Measurements from ENCODE around the gene C11orf65.
A peak's percentile ranks its signal among the peaks of the same experiment; 100 is the strongest.

The C11orf65 gene, protein sequence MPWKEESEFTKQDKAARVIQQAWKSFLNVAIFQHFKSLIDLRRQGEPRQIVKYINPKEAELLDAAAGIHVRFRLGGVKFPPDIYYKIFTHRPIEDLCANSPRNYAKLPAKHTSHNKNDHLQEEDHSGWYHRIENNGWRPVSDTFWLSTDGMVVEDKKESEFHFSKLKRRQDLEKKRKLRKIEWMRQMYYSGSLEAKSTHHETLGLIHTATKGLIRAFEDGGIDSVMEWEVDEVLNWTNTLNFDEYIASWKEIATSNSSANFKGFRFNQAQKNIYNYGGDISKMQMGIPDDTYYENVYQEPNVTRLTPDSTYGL
- 0.19 to 0.69 (median 0.35) reads per million in 3 donors for total RNA-seq

GRCh38 chr11:108467091-108467823 is at the start of gene C11orf65:
C11orf65 (minus strand) TSS chr11:108467529; CDS start chr11:108461559, 5,970 bp downstream.
- no peaks in the 10 kb centered on the region for H3K4me1 ChIP-seq (ENCODE audit: control insufficient read depth, insufficient read depth, low read length, poor library complexity, severe bottlenecking)
- H3K36me3 ChIP-seq (ENCODE audit: control insufficient read depth, insufficient read depth, low read length), result no peaks in the 10 kb centered on the region
- peak within 1 kb of the TSS; percentile 74 for H3K4me3 ChIP-seq (ENCODE audit: insufficient read depth, low read depth, low read length, poor library complexity, severe bottlenecking)
- DNase-seq, result peak; percentile 92
- no peaks in the 10 kb centered on the region for H3K9me3 ChIP-seq (ENCODE audit: control insufficient read depth, low read length)
- peak within 1 kb of the TSS; percentile 98 for H3K27ac ChIP-seq (ENCODE audit: insufficient read depth, low read length, poor library complexity, severe bottlenecking)
- H3K27me3 ChIP-seq (replicated peaks; ENCODE audit: control insufficient read depth, insufficient read depth, low read length, poor library complexity, severe bottlenecking), result no peaks in the 10 kb centered on the region

GRCh38 chr11:108516125-108516524 is 48.8 kb upstream of the C11orf65 start:
- no peak overlapping the region for H3K27ac ChIP-seq (ENCODE audit: insufficient read depth, low read length, poor library complexity, severe bottlenecking)
- no peak for DNase-seq
- no peaks in the 10 kb centered on the region for H3K36me3 ChIP-seq (ENCODE audit: control insufficient read depth, insufficient read depth, low read length)
- H3K27me3 ChIP-seq (replicated peaks; ENCODE audit: control insufficient read depth, insufficient read depth, low read length, poor library complexity, severe bottlenecking), result no peaks in the 10 kb centered on the region
- H3K9me3 ChIP-seq (ENCODE audit: control insufficient read depth, low read length), result no peaks in the 10 kb centered on the region
- no peak overlapping the region for H3K4me3 ChIP-seq (ENCODE audit: insufficient read depth, low read depth, low read length, poor library complexity, severe bottlenecking)
- no peaks in the 10 kb centered on the region for H3K4me1 ChIP-seq (ENCODE audit: control insufficient read depth, insufficient read depth, low read length, poor library complexity, severe bottlenecking)

- H3K27ac ChIP-seq (ENCODE audit: insufficient read depth, low read length, poor library complexity, severe bottlenecking), result no peak overlapping the region
- H3K36me3 ChIP-seq (ENCODE audit: control insufficient read depth, insufficient read depth, low read length), result no peaks in the 10 kb centered on the region
- DNase-seq, result no peak
- H3K9me3 ChIP-seq (ENCODE audit: control insufficient read depth, low read length), result no peaks in the 10 kb centered on the region
- H3K27me3 ChIP-seq (replicated peaks; ENCODE audit: control insufficient read depth, insufficient read depth, low read length, poor library complexity, severe bottlenecking), result no peaks in the 10 kb centered on the region
- no peak overlapping the region for H3K4me3 ChIP-seq (ENCODE audit: insufficient read depth, low read depth, low read length, poor library complexity, severe bottlenecking)
- H3K4me1 ChIP-seq (ENCODE audit: control insufficient read depth, insufficient read depth, low read length, poor library complexity, severe bottlenecking), result no peaks in the 10 kb centered on the region
These were observed 45.4 kb upstream of the C11orf65 start for GRCh38 chr11:108512708-108513107.

DNA sequence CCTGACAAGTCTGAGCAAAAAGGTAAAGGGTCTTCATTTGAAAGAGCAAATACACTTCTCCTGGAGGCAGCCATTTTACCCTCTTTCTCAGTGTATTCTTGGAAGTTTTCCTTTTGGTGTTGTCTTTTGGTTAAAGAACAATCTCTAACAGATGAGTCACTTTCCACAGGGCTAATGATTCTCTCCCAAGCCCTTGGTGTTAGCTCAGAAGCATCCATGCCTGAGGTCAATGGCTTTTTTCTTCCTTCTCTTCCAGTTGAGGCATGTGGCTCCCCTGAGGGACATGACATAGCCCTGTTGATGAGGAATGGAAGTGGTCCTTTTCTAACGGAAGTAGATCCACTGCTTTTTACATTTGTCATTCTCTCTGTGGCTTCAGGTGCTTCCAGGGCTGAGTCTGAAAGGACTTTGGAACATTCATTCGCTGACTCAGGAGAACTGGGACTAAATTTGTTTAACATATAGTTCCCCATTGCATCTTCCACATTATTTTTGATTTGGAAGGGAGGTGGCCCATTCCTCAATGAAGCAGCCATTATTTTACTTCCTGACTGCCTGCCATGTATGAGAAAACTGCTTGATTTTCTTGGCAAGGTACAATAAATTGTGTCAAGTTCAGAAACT is 44.6 kb upstream of the C11orf65 start:
- Histone ChIP-seq H3K27me3 (replicated peaks; ENCODE audit: control insufficient read depth, insufficient read depth, low read length, poor library complexity, severe bottlenecking) (no peaks in the 10 kb centered on the region), H3K4me3 (ENCODE audit: insufficient read depth, low read depth, low read length, poor library complexity, severe bottlenecking) (no peak overlapping the region), H3K9me3 (ENCODE audit: control insufficient read depth, low read length) (no peaks in the 10 kb centered on the region), H3K36me3 (ENCODE audit: control insufficient read depth, insufficient read depth, low read length) (no peaks in the 10 kb centered on the region), H3K4me1 (ENCODE audit: control insufficient read depth, insufficient read depth, low read length, poor library complexity, severe bottlenecking) (no peaks in the 10 kb centered on the region), H3K27ac (ENCODE audit: insufficient read depth, low read length, poor library complexity, severe bottlenecking) (no peak overlapping the region)
- no peak for DNase-seq

DNA sequence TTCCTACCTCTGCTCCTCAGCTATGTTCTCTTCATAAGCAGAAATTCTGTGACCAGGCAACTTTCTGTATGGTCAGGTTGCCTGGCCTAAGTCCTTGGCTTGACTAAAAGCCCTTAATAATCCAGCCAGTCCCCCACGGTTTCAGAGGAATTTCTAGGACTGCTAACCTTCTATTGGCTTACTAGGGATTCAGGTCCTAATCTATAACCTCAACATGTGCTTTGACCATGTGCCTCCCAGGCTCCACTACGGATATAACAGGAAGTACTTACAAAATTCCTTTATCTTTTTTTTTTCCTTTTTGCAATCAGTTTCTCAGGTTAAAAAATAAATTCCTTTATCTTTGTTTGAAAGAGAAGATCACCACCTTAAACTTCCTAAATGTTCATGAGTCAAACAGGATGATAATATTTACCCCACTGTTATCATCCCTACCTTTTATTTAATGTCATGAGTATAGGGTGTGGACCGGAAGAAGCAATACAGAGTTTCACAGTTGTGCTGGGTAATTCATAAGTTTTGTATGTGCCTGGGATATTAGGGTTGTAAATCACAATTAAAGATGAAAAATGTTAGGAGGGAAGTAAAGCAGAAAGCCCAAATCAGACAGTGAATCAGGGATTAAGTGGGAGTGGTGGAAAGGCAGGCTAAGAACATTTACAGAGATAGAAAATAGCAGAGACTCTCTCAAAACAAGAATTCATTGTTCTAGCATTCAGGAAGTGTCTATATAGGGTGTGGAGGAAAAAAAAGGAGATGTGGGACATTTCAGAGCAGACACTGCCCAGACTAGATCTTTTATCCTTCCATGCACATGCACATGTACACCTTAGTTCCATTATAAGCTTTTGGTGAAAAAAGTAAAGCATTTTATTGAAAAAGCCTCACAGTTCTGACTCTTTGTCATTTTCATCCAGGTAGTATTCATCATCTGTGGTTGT is 41.6 kb upstream of the C11orf65 start:
- Histone ChIP-seq H3K9me3 (ENCODE audit: control insufficient read depth, low read length) (no peaks in the 10 kb centered on the region), H3K36me3 (ENCODE audit: control insufficient read depth, insufficient read depth, low read length) (no peaks in the 10 kb centered on the region), H3K4me3 (ENCODE audit: insufficient read depth, low read depth, low read length, poor library complexity, severe bottlenecking) (no peak overlapping the region), H3K27me3 (replicated peaks; ENCODE audit: control insufficient read depth, insufficient read depth, low read length, poor library complexity, severe bottlenecking) (no peaks in the 10 kb centered on the region), H3K27ac (ENCODE audit: insufficient read depth, low read length, poor library complexity, severe bottlenecking) (no peak overlapping the region), H3K4me1 (ENCODE audit: control insufficient read depth, insufficient read depth, low read length, poor library complexity, severe bottlenecking) (no peaks in the 10 kb centered on the region)
- DNase-seq, result no peak

GRCh38 chr11:108501396-108501795 is 34.1 kb upstream of the C11orf65 start:
- H3K36me3 ChIP-seq (ENCODE audit: control insufficient read depth, insufficient read depth, low read length), result no peaks in the 10 kb centered on the region
- H3K9me3 ChIP-seq (ENCODE audit: control insufficient read depth, low read length), result no peaks in the 10 kb centered on the region
- peaks cover 3% of the 10 kb centered on the region for H3K4me1 ChIP-seq (ENCODE audit: control insufficient read depth, insufficient read depth, low read length, poor library complexity, severe bottlenecking)
- no peak overlapping the region for H3K27ac ChIP-seq (ENCODE audit: insufficient read depth, low read length, poor library complexity, severe bottlenecking)
- no peak overlapping the region for H3K4me3 ChIP-seq (ENCODE audit: insufficient read depth, low read depth, low read length, poor library complexity, severe bottlenecking)
- no peaks in the 10 kb centered on the region for H3K27me3 ChIP-seq (replicated peaks; ENCODE audit: control insufficient read depth, insufficient read depth, low read length, poor library complexity, severe bottlenecking)
- no peak for DNase-seq

GRCh38 chr11:108500721-108501120 is 33.4 kb upstream of the C11orf65 start:
- Histone ChIP-seq H3K36me3 (ENCODE audit: control insufficient read depth, insufficient read depth, low read length) (no peaks in the 10 kb centered on the region), H3K4me3 (ENCODE audit: insufficient read depth, low read depth, low read length, poor library complexity, severe bottlenecking) (no peak overlapping the region), H3K27me3 (replicated peaks; ENCODE audit: control insufficient read depth, insufficient read depth, low read length, poor library complexity, severe bottlenecking) (no peaks in the 10 kb centered on the region), H3K9me3 (ENCODE audit: control insufficient read depth, low read length) (no peaks in the 10 kb centered on the region), H3K4me1 (ENCODE audit: control insufficient read depth, insufficient read depth, low read length, poor library complexity, severe bottlenecking) (peaks cover 3% of the 10 kb centered on the region), H3K27ac (ENCODE audit: insufficient read depth, low read length, poor library complexity, severe bottlenecking) (no peak overlapping the region)
- DNase-seq, result no peak

DNA sequence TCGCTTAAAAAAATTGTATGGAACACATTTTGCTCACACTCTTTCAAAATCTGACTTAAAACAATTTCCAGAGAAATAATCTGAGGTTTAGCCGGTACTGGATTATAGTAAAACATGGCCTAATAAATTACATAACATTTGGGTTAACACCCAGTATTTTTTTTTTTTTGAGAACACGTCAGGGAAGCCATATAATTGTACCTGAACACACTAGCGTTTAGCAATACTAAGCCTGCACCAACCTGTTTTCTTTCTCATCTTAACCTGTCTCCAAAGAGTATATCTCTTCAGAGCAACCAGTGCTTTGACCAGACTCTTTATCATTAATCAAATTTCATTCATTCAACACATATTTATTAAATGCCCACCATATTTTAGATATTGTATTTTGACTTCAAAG is 32.8 kb upstream of the C11orf65 start:
- DNase-seq, result no peak
- Histone ChIP-seq H3K36me3 (ENCODE audit: control insufficient read depth, insufficient read depth, low read length) (no peaks in the 10 kb centered on the region), H3K9me3 (ENCODE audit: control insufficient read depth, low read length) (no peaks in the 10 kb centered on the region), H3K27ac (ENCODE audit: insufficient read depth, low read length, poor library complexity, severe bottlenecking) (no peak overlapping the region), H3K27me3 (replicated peaks; ENCODE audit: control insufficient read depth, insufficient read depth, low read length, poor library complexity, severe bottlenecking) (no peaks in the 10 kb centered on the region), H3K4me1 (ENCODE audit: control insufficient read depth, insufficient read depth, low read length, poor library complexity, severe bottlenecking) (peaks cover 3% of the 10 kb centered on the region), H3K4me3 (ENCODE audit: insufficient read depth, low read depth, low read length, poor library complexity, severe bottlenecking) (no peak overlapping the region)

GRCh38 chr11:108498816-108499408 is 31.6 kb upstream of the C11orf65 start:
- Histone ChIP-seq H3K4me3 (ENCODE audit: insufficient read depth, low read depth, low read length, poor library complexity, severe bottlenecking) (peak overlapping the region; percentile 79), H3K4me1 (ENCODE audit: control insufficient read depth, insufficient read depth, low read length, poor library complexity, severe bottlenecking) (peaks cover 3% of the 10 kb centered on the region), H3K9me3 (ENCODE audit: control insufficient read depth, low read length) (no peaks in the 10 kb centered on the region), H3K27ac (ENCODE audit: insufficient read depth, low read length, poor library complexity, severe bottlenecking) (peak overlapping the region; percentile 81), H3K27me3 (replicated peaks; ENCODE audit: control insufficient read depth, insufficient read depth, low read length, poor library complexity, severe bottlenecking) (no peaks in the 10 kb centered on the region), H3K36me3 (ENCODE audit: control insufficient read depth, insufficient read depth, low read length) (no peaks in the 10 kb centered on the region)
- DNase-seq, result no peak
